Mucosa of gallbladder (tissue), 1 donor: ENCODE measurements around the gene PGGHG. TPM values are rescaled to one million over a fixed set of nuclear protein-coding genes. Genes with fewer than 3 reads are reported as not detected.

Source experiments
- DNase-seq: peaks from one replicate; pipeline ENCODE4 v3.0.0-alpha.2; 2020; ENCODE audit warnings: low spot score
- total RNA-seq: library from RNA; stranded (reverse); gene quantifications from one replicate; pipeline ENCODE4 v1.2.1, GENCODE V29; 2021
- donor health status: DM: no; HTN: no; CAD: no.

The PGGHG gene
- total RNA-seq = 42.8 TPM

- DNase-seq = peak; percentile 59
Observed at GRCh38 chr11:288478-289397, at the start of gene PGGHG. PGGHG (plus strand) TSS chr11:289126; CDS start chr11:289817, 691 bp downstream.

DNA sequence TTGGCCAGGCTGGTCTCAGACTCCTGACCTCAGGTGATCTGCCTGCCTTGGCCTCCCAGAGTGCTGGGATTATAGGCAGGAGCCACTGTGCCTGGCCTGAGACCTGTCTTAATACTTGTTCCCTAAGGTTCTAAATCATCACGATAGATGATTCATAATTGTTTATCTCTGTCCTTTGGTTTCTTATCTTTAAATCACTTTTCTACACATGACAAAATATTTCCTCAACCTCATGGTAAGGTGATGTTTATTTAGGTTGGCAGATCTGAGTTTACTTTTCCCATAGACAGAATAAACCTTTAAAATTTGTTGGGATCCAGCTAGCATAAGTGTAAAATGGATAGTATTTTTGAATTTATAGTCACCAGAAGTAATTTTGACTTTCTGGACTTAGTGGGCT lies 48.6 kb upstream of the PGGHG start:
- DNase-seq = no peak

DNA sequence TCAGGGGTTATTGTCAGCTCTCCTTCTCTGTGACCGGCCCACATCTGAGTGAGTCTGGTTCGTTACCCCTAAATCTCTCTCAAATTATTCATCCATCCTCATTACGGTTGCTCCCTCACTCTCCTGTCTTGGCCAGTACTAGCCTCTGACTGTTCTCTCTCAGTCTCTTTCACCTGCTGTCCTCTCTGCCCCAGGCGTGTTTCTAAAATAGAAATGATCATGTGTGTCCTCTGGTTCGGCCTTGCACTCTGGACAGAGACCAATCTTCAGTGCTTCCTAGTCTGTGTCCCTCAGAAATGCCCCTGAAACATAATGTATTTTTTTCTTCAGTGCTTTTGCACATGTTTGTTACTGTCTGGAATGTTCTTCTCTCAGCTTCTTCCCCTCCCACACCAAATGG lies 47.3 kb upstream of the PGGHG start:
- no peak for DNase-seq

GRCh38 chr11:244376-244775 lies 44.5 kb upstream of the PGGHG start:
- DNase-seq = no peak

DNA sequence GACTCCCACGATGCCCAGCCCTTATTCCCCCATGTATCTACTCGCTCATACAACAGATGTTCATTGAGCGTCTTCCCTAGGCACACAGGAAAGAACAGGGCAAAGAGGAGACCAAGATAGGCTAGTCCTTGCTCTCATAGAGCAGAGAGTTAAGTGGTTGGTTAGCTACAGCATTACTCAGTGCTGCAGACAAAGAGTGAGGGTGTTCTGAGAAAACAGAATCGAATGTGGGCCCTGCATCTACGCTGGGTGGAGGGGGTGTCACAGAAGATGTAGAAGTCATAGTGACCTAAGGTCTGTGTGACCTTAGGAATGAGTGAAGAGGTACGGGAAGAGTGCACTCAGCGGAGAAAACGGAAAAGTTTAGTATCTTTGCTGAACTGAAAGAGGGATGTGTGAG lies 39.9 kb upstream of the PGGHG start:
- no peak for DNase-seq

DNA sequence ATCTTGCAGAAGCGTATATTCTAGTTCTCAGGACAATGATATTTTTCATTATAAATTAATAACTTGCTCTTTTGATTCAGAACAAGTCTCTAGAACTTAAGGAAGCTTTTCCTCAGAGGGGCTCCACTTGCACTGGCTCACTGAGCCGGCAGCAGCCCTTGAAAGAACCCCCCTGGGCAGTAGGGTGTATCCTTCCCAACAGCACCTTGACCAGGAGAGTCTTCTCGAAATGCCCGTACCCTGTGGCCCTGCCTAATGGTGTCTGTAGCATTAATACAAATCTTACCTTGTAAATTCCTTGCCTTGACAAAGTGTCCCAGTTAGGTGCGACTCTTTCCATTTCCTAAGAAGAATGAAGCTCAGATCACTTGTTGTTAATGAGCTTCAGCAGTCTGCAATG lies 38.7 kb upstream of the PGGHG start:
- no peak for DNase-seq

DNA sequence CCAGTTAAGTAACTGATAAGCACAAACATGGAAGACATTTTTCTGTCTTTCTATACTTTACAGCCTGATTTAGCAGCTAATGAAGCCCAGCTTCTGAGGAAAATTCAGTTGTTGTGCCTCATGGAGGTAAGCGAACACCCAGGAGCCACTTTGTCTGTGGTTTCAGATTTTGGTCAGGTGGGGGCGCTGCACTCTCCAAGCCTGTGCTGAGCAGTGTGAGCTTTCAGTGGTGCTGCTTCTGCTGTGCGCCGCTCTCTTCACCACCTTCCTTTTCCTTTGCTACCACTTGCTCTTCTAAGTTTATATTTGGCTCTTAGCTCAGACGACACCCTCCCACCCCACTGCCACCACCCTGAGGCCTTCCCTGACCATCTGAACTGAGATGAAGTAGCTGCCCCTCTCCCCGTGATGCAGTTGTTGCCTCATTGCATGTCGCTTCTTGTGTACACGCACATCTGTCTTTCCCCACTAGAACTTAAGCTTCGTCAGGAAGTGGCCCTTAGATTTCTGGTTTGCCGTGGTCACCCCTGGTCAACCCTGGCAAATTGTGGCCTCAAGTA lies 38.1 kb upstream of the PGGHG start:
- peak; percentile 50 for DNase-seq

DNA sequence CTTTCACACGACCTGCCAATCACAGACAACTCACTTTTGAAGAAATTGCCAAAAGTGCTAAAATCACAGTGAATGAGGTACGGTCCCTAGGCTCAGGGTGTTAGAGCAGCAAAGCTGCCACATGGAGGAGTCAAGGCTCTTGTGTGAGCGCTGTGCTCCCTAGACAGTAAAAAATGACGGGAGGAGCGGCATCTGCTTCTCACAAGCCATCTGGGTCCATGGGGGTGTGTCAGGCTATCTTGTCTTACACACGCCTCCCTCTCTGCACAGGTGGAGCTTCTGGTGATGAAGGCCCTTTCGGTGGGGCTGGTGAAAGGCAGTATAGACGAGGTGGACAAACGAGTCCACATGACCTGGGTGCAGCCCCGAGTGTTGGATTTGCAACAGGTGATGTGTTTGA lies 37.4 kb upstream of the PGGHG start:
- DNase-seq = no peak

DNA sequence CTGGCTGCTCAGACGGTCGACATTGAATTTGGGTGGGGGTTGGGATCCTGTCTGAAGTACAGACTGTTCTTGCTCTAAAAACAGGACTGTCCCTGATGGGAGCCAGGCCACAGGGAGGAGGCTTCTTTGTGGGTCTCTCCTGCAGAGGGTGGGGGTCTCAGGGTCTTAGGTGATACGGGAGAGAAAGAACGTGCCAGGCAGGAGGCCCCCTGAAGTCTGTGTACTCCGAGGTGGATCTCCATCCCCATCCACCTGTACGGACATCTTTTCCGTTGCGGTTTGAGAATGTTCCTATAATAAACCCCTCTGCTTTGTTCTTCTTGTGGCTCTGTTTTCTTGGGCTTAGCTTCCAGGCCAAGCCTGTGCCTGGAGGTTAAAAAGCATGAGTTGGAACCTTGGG lies 36.3 kb upstream of the PGGHG start:
- no peak for DNase-seq

DNA sequence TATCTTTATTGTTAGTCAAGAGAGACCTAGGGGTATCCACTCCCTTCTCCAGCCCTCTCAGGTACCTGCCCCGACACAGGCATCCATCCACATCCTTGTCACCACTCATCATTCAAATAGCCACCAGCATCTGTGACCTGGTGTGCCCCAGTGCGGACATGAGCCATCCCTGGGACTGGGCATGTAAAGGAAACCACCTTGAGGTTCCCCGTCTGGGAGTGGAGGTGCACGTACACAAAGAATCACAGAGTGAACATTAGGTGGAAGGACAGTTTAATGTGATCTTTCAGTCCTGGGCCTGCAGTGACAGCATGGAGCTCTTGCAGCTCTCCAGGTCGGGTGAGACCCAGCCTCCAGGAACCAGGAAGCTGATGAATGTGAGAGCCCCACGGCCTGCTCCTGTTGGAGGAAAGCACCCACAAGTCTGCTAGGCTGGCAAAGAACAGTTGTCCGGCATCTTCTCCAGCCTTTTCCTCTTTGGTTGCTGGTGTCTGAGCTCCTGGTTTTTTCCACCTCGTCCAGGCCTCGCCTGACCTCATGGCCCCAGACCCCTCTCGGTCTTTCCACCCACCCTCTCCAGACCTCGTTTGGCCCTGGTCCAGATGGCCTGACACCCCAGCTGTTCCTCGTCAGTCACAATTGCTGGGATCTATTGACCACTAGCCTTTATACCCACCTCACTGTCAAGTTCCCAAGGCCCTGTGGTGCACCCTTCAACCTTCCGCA lies 35.6 kb upstream of the PGGHG start:
- no peak for DNase-seq

DNA sequence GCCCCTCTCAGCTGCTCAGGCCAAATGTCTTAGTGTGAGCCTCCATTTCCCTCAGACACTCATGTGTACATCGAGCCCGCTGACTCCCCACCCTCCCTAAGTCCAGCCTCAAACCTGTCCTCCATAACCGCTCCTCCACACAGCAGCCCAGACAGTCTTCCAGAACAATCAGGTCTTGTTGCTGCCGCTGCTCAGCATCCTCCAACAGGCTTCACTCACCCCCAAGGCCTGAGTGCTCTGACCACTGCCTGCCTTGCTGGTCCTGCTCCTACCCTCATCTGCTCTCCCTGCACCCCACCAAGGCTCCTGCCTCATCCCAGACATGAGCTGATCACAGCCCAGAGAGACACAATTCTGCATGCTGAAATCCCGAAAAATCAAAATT lies 35.0 kb upstream of the PGGHG start:
- DNase-seq = no peak

DNA sequence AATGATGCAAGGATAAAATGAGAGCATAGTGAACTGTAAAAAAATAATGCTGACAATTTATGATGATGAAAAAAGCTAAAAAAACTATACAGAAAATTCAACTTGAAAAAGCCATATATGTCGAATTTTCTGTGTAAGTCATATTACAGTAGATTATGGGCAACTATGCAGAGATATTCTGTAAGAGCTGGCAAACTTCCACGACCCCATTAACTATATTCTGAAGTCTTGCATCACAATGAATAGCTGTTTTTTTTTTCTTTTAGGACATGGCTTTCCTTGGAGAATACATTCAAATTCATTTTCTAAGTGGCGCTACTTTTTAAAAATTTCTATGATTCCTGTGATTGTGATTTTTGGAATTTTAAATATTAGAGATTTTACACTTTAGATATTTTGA lies 33.8 kb upstream of the PGGHG start:
- no peak for DNase-seq

GRCh38 chr11:255816-256215 lies 33.1 kb upstream of the PGGHG start:
- no peak for DNase-seq

DNA sequence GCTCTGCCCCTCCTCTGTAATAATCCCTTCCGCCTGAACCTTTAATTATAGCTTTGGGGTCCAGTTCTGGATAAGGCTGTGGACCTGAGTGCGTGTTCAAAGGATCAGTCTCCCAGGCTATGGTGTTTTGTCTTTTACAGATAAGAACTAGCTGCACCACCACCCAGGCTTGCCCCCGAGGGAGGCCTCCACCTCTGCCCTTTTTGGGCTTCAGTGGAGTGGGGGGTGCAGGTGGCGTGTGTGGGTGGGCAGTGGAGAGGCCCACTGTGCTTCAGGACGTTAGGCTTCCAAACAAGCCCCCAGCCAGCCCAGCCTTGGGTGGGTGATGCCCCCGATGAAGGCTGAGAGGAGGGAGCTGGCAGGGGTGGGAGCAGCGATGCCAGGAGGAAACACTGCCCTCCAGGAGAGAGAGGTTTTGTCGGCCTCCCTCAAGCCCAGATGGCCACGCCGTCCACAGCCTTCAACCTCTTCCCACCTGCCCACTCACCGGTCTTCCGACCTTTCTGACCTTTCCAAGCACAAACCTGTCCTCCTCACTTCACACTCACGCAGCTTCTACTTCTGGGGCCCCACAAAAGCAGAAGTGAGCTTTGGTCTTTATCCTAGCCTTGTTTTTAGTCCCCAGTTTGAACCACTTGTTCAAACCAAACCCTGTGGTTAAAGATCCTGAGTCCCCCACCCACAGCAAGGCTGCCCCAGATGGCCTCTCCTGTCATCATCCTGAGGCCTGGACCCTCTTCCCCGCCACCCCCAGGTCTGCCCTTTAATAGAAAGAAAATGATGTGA lies 31.8 kb upstream of the PGGHG start:
- DNase-seq = no peak

GRCh38 chr11:257766-258493 lies 31.0 kb upstream of the PGGHG start:
- DNase-seq = no peak

- DNase-seq = no peak
Observed at GRCh38 chr11:259413-259812, 29.5 kb upstream of the PGGHG start.

DNA sequence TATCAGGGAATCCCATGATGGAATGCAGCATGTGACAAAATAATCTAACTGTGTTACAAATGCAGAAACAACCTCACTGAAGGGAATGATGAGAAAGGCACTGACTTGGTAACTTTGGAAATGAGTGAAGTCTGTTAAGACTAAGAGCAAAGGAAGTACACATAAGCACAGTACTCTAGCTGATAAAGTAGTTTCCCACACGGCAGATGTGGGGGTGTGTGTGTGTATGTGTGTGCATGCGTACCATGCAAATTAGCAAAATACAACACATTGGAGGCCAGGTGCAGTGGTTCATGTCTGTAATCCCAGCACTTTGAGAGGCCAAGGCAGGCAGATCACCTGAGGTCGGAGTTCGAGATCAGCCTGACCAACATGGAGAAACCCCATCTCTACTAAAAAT lies 27.3 kb upstream of the PGGHG start:
- no peak for DNase-seq

DNA sequence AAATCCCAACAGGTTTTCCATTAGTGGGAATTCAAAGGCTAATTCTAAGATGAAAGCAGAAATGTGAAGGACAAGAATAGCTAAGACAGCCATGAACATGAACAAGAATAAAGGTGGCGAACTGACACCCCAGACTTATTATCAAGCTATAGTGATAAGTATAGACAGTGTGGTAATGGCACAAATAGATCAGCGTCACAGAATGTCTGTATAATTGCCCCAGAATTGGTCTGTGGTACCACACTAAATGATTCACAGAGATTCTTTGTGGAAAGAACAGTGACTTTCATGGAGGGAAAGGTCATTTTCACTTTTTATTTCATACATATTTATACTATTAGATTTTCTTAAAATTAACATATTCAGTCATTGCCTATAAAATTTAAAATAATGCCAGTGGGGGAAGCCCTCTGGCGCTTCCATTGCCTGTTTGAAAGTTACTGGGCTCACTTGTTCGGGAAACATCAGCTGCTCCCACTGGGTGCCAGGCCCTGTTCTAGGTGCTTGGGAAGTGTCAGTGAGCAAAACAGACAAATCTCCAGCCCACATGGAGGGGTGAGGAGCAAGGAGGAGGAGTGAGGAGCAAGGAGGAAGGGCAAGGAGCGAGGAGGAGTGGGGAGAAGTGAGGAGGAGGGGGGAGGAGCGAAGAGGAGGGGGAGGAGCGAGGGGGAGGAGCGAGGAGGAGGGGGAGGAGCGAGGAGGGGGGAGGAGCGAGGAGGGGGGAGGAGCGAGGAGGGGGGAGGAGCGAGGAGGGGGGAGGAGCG lies 22.1 kb upstream of the PGGHG start:
- no peak for DNase-seq

DNA sequence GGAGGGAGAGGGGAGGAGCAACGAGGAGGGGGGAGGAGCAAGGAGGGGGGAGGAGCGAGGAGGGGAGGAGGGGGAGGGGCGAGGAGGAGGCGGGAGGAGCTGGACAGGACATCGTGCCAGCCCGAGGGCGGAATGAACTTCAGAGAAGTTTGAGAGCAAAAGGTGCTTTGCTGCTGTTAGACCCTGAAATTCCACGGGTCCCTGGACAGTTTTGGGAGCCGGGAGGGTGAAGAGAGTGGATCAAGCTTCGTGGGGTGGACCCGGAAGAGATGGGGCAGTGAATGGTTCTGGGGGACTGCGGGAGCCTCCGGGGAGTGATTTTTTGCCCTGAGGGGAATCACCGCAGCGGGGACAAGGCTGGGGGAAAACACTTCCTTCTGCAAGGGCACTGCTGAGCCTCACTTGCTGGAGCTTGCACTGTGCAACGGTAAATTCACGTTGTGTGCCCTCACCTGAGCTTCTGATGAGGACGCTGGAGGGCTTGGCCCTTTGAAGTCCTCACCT lies 21.4 kb upstream of the PGGHG start:
- no peak for DNase-seq

DNA sequence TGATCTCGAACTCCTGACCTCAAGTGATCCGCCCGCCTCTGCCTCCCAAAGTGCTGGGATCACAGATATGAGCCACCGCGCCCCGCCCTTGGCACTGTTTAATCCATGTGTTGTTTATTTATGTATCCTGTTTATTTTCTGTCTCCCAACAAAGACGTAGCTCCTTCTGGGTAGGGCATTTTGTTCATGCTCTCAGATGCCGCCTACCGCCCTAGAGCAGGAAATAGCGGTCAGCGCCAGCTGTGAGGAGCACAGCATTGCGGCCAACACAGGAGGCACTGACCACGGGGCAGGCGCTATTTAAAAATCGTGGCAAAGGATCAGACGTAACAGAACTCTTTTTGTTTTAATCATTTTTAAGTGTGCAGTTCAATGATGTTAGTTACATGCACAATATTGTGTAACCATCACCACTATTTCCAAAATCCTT lies 20.2 kb upstream of the PGGHG start:
- DNase-seq = peak; percentile 60
